ENCODE data around the gene PHLDB2.

DNA sequence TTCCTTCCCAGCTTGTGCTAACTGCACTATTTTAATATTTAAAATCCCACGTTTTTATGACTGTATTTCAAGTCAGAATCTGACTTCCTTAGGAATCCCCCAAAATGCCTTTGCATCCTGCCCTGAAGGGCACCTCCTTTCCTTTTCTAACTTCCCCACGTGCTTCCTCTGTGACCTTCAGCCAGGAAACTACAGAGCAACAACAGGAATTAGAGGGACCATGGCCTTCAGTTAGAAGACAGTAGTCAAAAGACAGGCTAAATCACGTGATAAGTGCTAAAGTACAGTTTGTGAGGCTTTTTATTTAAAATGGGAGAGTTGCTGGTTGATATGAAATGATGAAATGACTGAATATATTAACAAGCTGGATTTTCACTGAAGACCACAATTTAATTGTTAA lies 108.0 kb downstream of the PHLDB2 start:
- no peak for TF ChIP-seq ZNF274 (IDR thresholded peaks at IDR 0.05; ENCODE audit: low read depth, low read length)
- no peak for TF ChIP-seq SUZ12 (IDR thresholded peaks at IDR 0.05; ENCODE audit: extremely low read depth, insufficient read depth, insufficient read length)
- no peak for TF ChIP-seq YY1 (IDR thresholded peaks at IDR 0.05; ENCODE audit: insufficient read depth, insufficient read length)
